Adrenal gland (tissue), 5 donors: ENCODE data around the gene CEP131.

ENCODE experiments used
- POLR2A ChIP-seq, 2 donors: fragments of 450-650 bp; IDR thresholded peaks; one replicate each; pipeline ENCODE4 v1.6.1; 2017; ENCODE audit warnings: antibody characterized with exemption in 2 of 2, mild to moderate bottlenecking in 2 of 2, moderate library complexity in 1 of 2
- TF ChIP-seq, protein P1 (sequence below), 6 experiments: fragments of 450-650 bp in 4 of 6; fragments of 200-600 bp in 2 of 6; sonication (generic) in 1 of 6; IDR thresholded peaks; 1 replicate in 5 of 6; 2 replicates in 1 of 6; pipeline versions ENCODE4 v1.5.1 to v1.8.0; 2016 to 2021; ENCODE audit warnings: antibody characterized with exemption in 6 of 6, mild to moderate bottlenecking in 2 of 6, moderate library complexity in 1 of 6
- donor health status: DM: no; HTN: no; CAD: no.

GRCh38 chr17:81181811-81182185, 41.0 kb downstream of the CEP131 start:
- TF ChIP-seq, protein P1, sequence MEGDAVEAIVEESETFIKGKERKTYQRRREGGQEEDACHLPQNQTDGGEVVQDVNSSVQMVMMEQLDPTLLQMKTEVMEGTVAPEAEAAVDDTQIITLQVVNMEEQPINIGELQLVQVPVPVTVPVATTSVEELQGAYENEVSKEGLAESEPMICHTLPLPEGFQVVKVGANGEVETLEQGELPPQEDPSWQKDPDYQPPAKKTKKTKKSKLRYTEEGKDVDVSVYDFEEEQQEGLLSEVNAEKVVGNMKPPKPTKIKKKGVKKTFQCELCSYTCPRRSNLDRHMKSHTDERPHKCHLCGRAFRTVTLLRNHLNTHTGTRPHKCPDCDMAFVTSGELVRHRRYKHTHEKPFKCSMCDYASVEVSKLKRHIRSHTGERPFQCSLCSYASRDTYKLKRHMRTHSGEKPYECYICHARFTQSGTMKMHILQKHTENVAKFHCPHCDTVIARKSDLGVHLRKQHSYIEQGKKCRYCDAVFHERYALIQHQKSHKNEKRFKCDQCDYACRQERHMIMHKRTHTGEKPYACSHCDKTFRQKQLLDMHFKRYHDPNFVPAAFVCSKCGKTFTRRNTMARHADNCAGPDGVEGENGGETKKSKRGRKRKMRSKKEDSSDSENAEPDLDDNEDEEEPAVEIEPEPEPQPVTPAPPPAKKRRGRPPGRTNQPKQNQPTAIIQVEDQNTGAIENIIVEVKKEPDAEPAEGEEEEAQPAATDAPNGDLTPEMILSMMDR (IDR thresholded peaks at IDR 0.05), result no peak
- no peak for TF ChIP-seq POLR2A (IDR thresholded peaks at IDR 0.05)
